MM.1S (cell line): ENCODE measurements around the gene GDPD3.

ENCODE experiments used
- EZH2 ChIP-seq: fragments of 300-600 bp; sonication (generic); optimal IDR thresholded peaks from 2 replicates; pipeline ENCODE3; 2017; ENCODE audit warnings: low read depth, mild to moderate bottlenecking, antibody characterized with exemption, low read length, mixed read lengths
- EZH2phosphoT487 ChIP-seq: fragments of 300-600 bp; sonication (generic); IDR thresholded peaks from 2 replicates; pipeline ENCODE4 v1.6.1; 2018; ENCODE audit warnings: antibody characterized with exemption, low read length
- TF ChIP-seq, protein P1 (sequence below): fragments of 300-600 bp; sonication (generic); IDR thresholded peaks from 2 replicates; pipeline ENCODE4 v1.5.1; 2016; ENCODE audit warnings: antibody characterized with exemption, low read length, mixed read lengths

DNA sequence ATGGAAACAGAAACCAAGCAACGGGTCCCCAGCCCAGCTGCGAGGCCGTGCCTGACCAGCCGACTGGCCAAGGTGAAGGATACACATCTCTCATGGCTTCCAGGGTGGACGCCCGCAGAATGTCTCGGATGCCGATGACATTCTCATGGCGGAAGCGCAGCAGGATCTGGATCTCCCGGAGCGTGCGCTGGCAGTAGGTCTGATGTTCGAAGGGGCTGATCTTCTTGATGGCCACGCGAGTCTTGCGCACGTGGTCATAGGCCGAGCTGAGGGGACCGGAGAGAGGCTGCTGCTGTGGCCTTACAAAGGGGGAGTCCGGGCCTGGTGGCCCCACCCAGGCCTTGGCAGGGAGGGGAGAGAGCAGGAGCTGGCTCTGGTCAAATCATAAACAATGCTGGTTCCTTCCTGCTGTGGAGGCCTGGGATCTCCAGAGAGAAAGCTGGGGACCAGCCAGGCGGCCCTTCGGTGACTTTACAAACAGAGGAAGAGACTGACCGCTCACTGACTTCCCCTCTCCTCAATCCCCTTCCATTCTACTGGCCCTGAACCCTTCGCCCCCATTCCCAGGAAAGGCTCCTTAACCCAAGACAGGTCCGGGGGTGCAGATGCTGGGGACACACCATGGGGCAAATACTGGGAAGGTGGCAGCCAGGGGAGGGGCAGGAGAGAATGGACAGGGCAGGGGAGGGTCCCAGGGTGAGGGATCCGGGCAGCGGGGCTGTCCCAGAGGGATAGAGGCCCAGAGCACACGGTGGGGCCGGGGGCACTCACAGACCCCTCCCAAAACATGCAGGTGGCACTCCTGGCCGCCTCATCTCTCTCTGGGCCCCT lies 8.6 kb upstream of the GDPD3 start:
- TF ChIP-seq, protein P1, sequence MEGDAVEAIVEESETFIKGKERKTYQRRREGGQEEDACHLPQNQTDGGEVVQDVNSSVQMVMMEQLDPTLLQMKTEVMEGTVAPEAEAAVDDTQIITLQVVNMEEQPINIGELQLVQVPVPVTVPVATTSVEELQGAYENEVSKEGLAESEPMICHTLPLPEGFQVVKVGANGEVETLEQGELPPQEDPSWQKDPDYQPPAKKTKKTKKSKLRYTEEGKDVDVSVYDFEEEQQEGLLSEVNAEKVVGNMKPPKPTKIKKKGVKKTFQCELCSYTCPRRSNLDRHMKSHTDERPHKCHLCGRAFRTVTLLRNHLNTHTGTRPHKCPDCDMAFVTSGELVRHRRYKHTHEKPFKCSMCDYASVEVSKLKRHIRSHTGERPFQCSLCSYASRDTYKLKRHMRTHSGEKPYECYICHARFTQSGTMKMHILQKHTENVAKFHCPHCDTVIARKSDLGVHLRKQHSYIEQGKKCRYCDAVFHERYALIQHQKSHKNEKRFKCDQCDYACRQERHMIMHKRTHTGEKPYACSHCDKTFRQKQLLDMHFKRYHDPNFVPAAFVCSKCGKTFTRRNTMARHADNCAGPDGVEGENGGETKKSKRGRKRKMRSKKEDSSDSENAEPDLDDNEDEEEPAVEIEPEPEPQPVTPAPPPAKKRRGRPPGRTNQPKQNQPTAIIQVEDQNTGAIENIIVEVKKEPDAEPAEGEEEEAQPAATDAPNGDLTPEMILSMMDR = no peak
- TF ChIP-seq EZH2 (no peak), EZH2phosphoT487 (no peak)
